Panc1 (cell line): Measurements from ENCODE around the gene LCORL. TPM values are rescaled to one million over a fixed set of nuclear protein-coding genes. Genes with fewer than 3 reads are reported as not detected.
A peak's percentile ranks its signal among the peaks of the same experiment; 100 is the strongest.

Experiments used
- ATAC-seq: fragments of 200-7000 bp; cut with Tn5 transposase; 2 replicates; pipeline ENCODE4 v1.9.1; 2020; ENCODE audit warnings: mild to moderate bottlenecking, moderate library complexity
- BruUV-seq: library from RNA; stranded (reverse); fragments of 400-500 nt; replicated peaks from 2 replicates; lab custom pipeline; 2021; lab: Mats Ljungman, UMichigan
- CTCF ChIA-PET: fragments of 300-600 bp; sonication (Branson Sonifier 250); formaldehyde crosslinking; loops from one replicate; lab custom pipeline; 2022; ENCODE audit warnings: antibody characterized with exemption; lab: Charles Lee
- POLR2A ChIA-PET: fragments of 300-600 bp; sonication (Branson Sonifier 250); formaldehyde crosslinking; loops from one replicate; lab custom pipeline; 2022; ENCODE audit warnings: antibody characterized with exemption; lab: Charles Lee
- DNase-seq: peaks from one replicate; pipeline ENCODE4 v3.0.0-alpha.2; 2010; ENCODE audit warnings: low read depth, low spot score
- H3K27ac ChIP-seq: 2 replicates; pipeline ENCODE4 v1.5.1; 2011; ENCODE audit warnings: mild to moderate bottlenecking, low read length, inconsistent platforms
- H3K27me3 ChIP-seq: fragments of 200-500 bp; sonication (Bioruptor generic); 2 replicates; pipeline ENCODE4 v1.6.0; 2014; ENCODE audit warnings: low read length, inconsistent platforms; ENCODE audit not compliant: control insufficient read depth, insufficient read depth
- H3K36me3 ChIP-seq: fragments of 200-500 bp; sonication (Bioruptor generic); 2 replicates; pipeline ENCODE4 v1.5.1; 2014; ENCODE audit warnings: inconsistent platforms, mild to moderate bottlenecking, low read length, moderate library complexity; ENCODE audit not compliant: control insufficient read depth, insufficient read depth
- H3K4me1 ChIP-seq: 2 replicates; pipeline ENCODE4 v1.5.1; 2011; ENCODE audit warnings: inconsistent platforms, mild to moderate bottlenecking, low read length, moderate library complexity; ENCODE audit not compliant: control insufficient read depth, insufficient read depth
- H3K4me3 ChIP-seq, 2 experiments: 2 replicates each; pipeline ENCODE4 v1.5.1; 2011 to 2012; ENCODE audit warnings: low read depth in 2 of 2, low read length in 2 of 2, mild to moderate bottlenecking in 2 of 2, inconsistent platforms in 1 of 2, moderate library complexity in 1 of 2
- H3K9me3 ChIP-seq: fragments of 200-500 bp; sonication (Bioruptor generic); 2 replicates; pipeline ENCODE4 v1.5.1; 2014; ENCODE audit warnings: low read depth, mild to moderate bottlenecking, inconsistent platforms, low read length, moderate library complexity; ENCODE audit not compliant: control insufficient read depth, insufficient read depth
- POLR2AphosphoS5 ChIP-seq: IDR thresholded peaks from 2 replicates; pipeline ENCODE4 v1.6.1; 2012; ENCODE audit warnings: mild to moderate bottlenecking, low read depth, low read length, moderate library complexity
- SIN3A ChIP-seq: IDR thresholded peaks from 2 replicates; pipeline ENCODE4 v1.6.1; 2012; ENCODE audit warnings: low read depth, mild to moderate bottlenecking, low read length, moderate library complexity, borderline replicate concordance; ENCODE audit not compliant: insufficient read depth
- TCF7L2 ChIP-seq: IDR thresholded peaks from 2 replicates; pipeline ENCODE4 v1.6.1; 2011; ENCODE audit warnings: mild to moderate bottlenecking, low read depth, low read length, inconsistent platforms
- in situ Hi-C: cut with HindIII; loops from 2 replicates; pipeline ENCODE4 v1.10.0; 2016; ENCODE audit warnings: low sequenced_read_pairs, low pct_unique_long_range_greater_than_20kb
- intact Hi-C: fragments of 100-400 bp; cut with micrococcal nuclease; formaldehyde crosslinking; loops from one replicate; pipeline ENCODE4 v1.10.0; 2022; ENCODE audit not compliant: unreplicated experiment
- total RNA-seq: library from RNA; stranded (reverse); gene quantifications from one replicate; pipeline ENCODE4 v1.2.1, GENCODE V29; 2021; ENCODE audit not compliant: unreplicated experiment
- TF ChIP-seq, protein P1 (sequence below), 2 experiments: IDR thresholded peaks; 2 replicates each; pipeline ENCODE4 v1.6.1; 2011 to 2012; ENCODE audit warnings: low read depth in 2 of 2, control low read depth in 1 of 2, low read length in 1 of 2, mild to moderate bottlenecking in 1 of 2, moderate library complexity in 1 of 2; ENCODE audit not compliant: insufficient read depth in 1 of 2
- TF ChIP-seq, protein P2 (sequence below): fragments of 450-650 bp; IDR thresholded peaks from 2 replicates; pipeline ENCODE4 v1.5.1; 2017; ENCODE audit warnings: mild to moderate bottlenecking

Gene LCORL
- total RNA-seq, 1 experiment from 2014 or later: 17.5 TPM

DNA sequence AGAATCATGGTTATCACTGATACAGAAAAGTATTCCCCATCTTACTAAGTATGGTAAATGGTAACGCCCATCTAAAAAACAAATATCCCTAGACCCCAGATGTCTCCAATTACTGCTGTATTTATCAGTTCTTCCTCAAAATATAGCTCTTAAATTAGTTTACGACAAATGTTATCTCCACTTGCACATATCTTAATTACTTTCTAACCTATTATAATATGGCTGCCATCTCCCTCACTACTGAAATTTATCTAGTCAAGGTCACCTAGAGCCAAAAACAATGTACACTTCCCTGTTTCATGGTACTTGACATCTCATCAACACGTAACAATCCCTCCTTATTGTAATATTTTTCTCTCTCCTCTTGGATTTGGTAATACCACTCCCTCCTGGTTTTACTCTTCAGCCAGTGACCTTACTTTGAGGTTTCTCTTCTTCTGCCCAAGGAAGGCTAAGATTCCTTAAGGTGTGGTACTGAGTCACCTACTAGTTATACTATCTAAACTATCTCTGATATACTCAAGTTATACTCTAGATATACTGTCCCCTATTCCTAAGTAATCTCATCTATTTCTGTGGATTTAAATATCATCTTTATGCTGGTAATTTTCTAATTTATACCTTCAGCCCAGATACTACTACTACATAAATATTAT is 8.6 kb downstream of the LCORL start:
- DNase-seq (no peak), ATAC-seq (no peak)
- no TSS peak for BruUV-seq
- TF ChIP-seq, protein P1, sequence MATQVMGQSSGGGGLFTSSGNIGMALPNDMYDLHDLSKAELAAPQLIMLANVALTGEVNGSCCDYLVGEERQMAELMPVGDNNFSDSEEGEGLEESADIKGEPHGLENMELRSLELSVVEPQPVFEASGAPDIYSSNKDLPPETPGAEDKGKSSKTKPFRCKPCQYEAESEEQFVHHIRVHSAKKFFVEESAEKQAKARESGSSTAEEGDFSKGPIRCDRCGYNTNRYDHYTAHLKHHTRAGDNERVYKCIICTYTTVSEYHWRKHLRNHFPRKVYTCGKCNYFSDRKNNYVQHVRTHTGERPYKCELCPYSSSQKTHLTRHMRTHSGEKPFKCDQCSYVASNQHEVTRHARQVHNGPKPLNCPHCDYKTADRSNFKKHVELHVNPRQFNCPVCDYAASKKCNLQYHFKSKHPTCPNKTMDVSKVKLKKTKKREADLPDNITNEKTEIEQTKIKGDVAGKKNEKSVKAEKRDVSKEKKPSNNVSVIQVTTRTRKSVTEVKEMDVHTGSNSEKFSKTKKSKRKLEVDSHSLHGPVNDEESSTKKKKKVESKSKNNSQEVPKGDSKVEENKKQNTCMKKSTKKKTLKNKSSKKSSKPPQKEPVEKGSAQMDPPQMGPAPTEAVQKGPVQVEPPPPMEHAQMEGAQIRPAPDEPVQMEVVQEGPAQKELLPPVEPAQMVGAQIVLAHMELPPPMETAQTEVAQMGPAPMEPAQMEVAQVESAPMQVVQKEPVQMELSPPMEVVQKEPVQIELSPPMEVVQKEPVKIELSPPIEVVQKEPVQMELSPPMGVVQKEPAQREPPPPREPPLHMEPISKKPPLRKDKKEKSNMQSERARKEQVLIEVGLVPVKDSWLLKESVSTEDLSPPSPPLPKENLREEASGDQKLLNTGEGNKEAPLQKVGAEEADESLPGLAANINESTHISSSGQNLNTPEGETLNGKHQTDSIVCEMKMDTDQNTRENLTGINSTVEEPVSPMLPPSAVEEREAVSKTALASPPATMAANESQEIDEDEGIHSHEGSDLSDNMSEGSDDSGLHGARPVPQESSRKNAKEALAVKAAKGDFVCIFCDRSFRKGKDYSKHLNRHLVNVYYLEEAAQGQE (IDR thresholded peaks at IDR 0.05; ENCODE audit: insufficient read depth in 1 of 2, low read depth in 2 of 2, low read length in 1 of 2): no peak
- no peak for TF ChIP-seq TCF7L2
- no peak for TF ChIP-seq POLR2AphosphoS5
- no peak for TF ChIP-seq SIN3A
- TF ChIP-seq, protein P2, sequence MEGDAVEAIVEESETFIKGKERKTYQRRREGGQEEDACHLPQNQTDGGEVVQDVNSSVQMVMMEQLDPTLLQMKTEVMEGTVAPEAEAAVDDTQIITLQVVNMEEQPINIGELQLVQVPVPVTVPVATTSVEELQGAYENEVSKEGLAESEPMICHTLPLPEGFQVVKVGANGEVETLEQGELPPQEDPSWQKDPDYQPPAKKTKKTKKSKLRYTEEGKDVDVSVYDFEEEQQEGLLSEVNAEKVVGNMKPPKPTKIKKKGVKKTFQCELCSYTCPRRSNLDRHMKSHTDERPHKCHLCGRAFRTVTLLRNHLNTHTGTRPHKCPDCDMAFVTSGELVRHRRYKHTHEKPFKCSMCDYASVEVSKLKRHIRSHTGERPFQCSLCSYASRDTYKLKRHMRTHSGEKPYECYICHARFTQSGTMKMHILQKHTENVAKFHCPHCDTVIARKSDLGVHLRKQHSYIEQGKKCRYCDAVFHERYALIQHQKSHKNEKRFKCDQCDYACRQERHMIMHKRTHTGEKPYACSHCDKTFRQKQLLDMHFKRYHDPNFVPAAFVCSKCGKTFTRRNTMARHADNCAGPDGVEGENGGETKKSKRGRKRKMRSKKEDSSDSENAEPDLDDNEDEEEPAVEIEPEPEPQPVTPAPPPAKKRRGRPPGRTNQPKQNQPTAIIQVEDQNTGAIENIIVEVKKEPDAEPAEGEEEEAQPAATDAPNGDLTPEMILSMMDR: no peak
- Histone ChIP-seq H3K27ac (no peak overlapping the region), H3K4me1 (no peaks in the 10 kb centered on the region; the same call in none of the 2 replicates), H3K27me3 (no peaks in the 10 kb centered on the region), H3K9me3 (no peaks in the 10 kb centered on the region), H3K4me3 (no peak overlapping the region), H3K36me3 (no peaks in the 10 kb centered on the region)
- intact Hi-C loops: no loop called here
- POLR2A ChIA-PET: interaction anchor here (0.6 kb wide), 1 partner anchor 439 kb away, joined by 3 read pairs; no protein-coding TSS in a partner anchor
- CTCF ChIA-PET: no interaction called here
- in situ Hi-C loops: no loop called here

DNA sequence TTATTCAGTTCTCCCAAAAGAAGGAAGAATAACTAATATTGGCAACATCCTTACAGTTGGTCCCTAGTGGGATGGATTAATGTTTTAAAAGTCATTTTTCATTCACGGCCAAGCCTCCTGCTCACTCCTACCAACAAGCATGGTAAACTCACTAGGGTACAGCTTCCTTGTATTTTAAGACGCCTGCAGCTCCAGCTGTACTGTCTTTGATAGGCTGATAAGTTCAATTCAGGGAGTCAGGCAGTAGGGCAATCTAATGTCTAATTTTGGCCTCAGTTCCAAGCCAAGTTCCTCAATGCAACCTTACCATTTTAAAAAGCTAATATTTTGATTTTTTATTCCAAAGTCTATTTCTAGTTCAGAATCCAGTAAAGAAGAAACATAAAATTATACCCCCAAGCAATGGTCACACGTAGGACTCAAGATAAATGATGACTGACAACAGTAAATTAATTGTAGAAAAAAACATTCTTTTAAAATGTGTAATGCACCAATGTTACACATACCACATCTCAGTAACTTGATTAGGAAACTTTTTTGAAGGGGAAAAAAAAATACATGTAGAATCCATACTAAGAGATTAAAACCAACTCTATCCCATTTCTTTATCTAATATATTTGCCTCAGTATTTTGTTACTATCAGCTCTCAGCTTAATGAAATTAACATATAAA is 9.3 kb downstream of the LCORL start:
- Histone ChIP-seq H3K27ac (no peak overlapping the region), H3K4me3 (no peak overlapping the region), H3K4me1 (no peaks in the 10 kb centered on the region; the same call in none of the 2 replicates), H3K27me3 (no peaks in the 10 kb centered on the region), H3K9me3 (no peaks in the 10 kb centered on the region), H3K36me3 (no peaks in the 10 kb centered on the region)
- in situ Hi-C loops: no loop called here
- CTCF ChIA-PET: no interaction called here
- no peak for DNase-seq
- BruUV-seq: TSS peak; percentile 1
- POLR2A ChIA-PET: no interaction called here
- no peak for TF ChIP-seq TCF7L2
- intact Hi-C loops: no loop called here
- no peak for ATAC-seq

DNA sequence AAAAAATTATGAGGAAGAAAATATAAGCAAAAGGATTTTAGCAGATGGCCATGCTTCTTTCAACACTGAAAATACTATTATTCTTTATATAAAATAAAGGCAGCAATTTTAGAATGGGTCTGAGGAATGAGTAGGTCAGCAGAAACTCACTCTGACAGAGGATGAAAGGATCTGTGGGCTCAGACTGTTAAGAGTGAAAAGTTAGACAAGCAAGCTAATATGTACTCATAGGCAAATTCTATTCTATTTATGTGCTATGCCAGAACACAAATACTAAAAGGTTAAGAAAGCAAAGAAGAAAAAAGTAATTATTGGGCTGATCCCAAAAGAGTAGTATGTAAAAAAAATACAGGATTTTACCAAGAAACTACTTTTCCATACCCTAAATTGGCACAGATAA is 13.9 kb downstream of the LCORL start:
- H3K27ac ChIP-seq: no peak overlapping the region
- ChIA-PET CTCF (no interaction called here), POLR2A (no interaction called here)
- no peak for ATAC-seq
- no peaks in the 10 kb centered on the region for H3K36me3 ChIP-seq
- DNase-seq: no peak
- BruUV-seq: no TSS peak
- no peaks in the 10 kb centered on the region; the same call in 1 of the 2 replicates for H3K4me1 ChIP-seq
- H3K4me3 ChIP-seq: no peak overlapping the region
- in situ Hi-C loops: no loop called here
- no peaks in the 10 kb centered on the region for H3K27me3 ChIP-seq
- TF ChIP-seq POLR2AphosphoS5: no peak
- TF ChIP-seq, protein P2: no peak
- TF ChIP-seq, protein P1 (IDR thresholded peaks at IDR 0.05; ENCODE audit: insufficient read depth in 1 of 2, low read depth in 2 of 2, low read length in 1 of 2): no peak
- no peak for TF ChIP-seq TCF7L2
- no peak for TF ChIP-seq SIN3A
- no peaks in the 10 kb centered on the region for H3K9me3 ChIP-seq
- intact Hi-C loops: no loop called here
